Endothelial cell of umbilical vein (primary cell): ENCODE results near the gene SCN3B. TPM values are rescaled to one million over a fixed set of nuclear protein-coding genes. Genes with fewer than 3 reads are reported as not detected.

Experiments used
- BruUV-seq: library from RNA; stranded (reverse); fragments of 400-500 nt; replicated peaks from 2 replicates; lab custom pipeline; 2021; lab: Mats Ljungman, UMichigan
- CTCF ChIA-PET: fragments of 300-600, 350-600 bp; sonication (Branson Sonifier 250); formaldehyde crosslinking; loops from one replicate; lab custom pipeline; 2021; ENCODE audit warnings: antibody characterized with exemption, inconsistent platforms; lab: Charles Lee
- POLR2A ChIA-PET: fragments of 300-600, 350-600 bp; sonication (Branson Sonifier 250); formaldehyde crosslinking; loops from one replicate; lab custom pipeline; 2021; ENCODE audit warnings: antibody characterized with exemption, inconsistent platforms; lab: Charles Lee
- DNase-seq: peaks from one replicate; pipeline ENCODE4 v3.0.0-alpha.2; 2011; ENCODE audit warnings: low read depth, low spot score
- FAIRE-seq: peaks from 2 replicates; lab custom pipeline; 2011; peaks lifted over from hg19 to GRCh38; lab: Jason Lieb, UNC
- H2AFZ ChIP-seq: 2 replicates; pipeline ENCODE4 v1.6.0; 2012; ENCODE audit warnings: low read depth, low read length, control low read depth, inconsistent platforms
- H3K27ac ChIP-seq: 2 replicates; pipeline ENCODE4 v1.5.1; 2011; ENCODE audit warnings: low read depth, mild to moderate bottlenecking, control low read depth, low read length, moderate library complexity; ENCODE audit not compliant: insufficient read depth
- H3K27me3 ChIP-seq, 2 experiments: 2 replicates each; pipeline versions ENCODE4 v1.6.0 to v1.6.1; 2011; ENCODE audit warnings: low read length in 2 of 2, mixed read lengths in 1 of 2; ENCODE audit not compliant: control insufficient read depth in 2 of 2, insufficient read depth in 2 of 2
- H3K36me3 ChIP-seq, 2 experiments: 2 replicates in 1 of 2; 3 replicates in 1 of 2; pipeline ENCODE4 v1.5.1; 2011; ENCODE audit warnings: low read length in 2 of 2, mild to moderate bottlenecking in 1 of 2, moderate library complexity in 1 of 2; ENCODE audit not compliant: control insufficient read depth in 2 of 2, insufficient read depth in 2 of 2; ENCODE audit errors: extremely low read depth in 1 of 2
- H3K4me1 ChIP-seq: 3 replicates; pipeline ENCODE4 v1.5.1; 2011; ENCODE audit warnings: mild to moderate bottlenecking, low read length; ENCODE audit not compliant: control insufficient read depth, insufficient read depth; ENCODE audit errors: extremely low read depth
- H3K4me2 ChIP-seq: 2 replicates; pipeline ENCODE4 v1.6.1; 2011; ENCODE audit warnings: low read length, control low read depth, mixed read lengths; ENCODE audit not compliant: insufficient read depth
- H3K4me3 ChIP-seq, 3 experiments: fragments of 200-600 bp in 1 of 3; sonication (generic), shearing (Covaris generic) in 1 of 3; replicated peaks in 1 of 3; 2 replicates each; pipeline ENCODE4 v1.5.1; 2011 to 2016; ENCODE audit warnings: control low read depth in 3 of 3, low read length in 3 of 3, mild to moderate bottlenecking in 2 of 3, inconsistent platforms in 1 of 3, low read depth in 1 of 3, moderate library complexity in 1 of 3; ENCODE audit not compliant: insufficient read depth in 1 of 3
- H3K79me2 ChIP-seq: 2 replicates; pipeline ENCODE4 v1.6.0; 2012; ENCODE audit warnings: low read length, inconsistent platforms; ENCODE audit not compliant: control insufficient read depth, insufficient read depth
- H3K9ac ChIP-seq: replicated peaks from 2 replicates; pipeline ENCODE3; 2011; ENCODE audit warnings: low read length, control low read depth; ENCODE audit not compliant: insufficient read depth; ENCODE audit errors: extremely low read depth
- H3K9me1 ChIP-seq: replicated peaks from 3 replicates; pipeline ENCODE4 v1.6.0; 2011; ENCODE audit warnings: mild to moderate bottlenecking, low read length; ENCODE audit not compliant: control insufficient read depth, insufficient read depth; ENCODE audit errors: extremely low read depth
- H3K9me3 ChIP-seq: replicated peaks from 2 replicates; pipeline ENCODE4 v1.5.1; 2012; ENCODE audit warnings: low read length, inconsistent platforms; ENCODE audit not compliant: control insufficient read depth, insufficient read depth
- H4K20me1 ChIP-seq: replicated peaks from 2 replicates; pipeline ENCODE3; 2011; ENCODE audit warnings: mild to moderate bottlenecking, low read length; ENCODE audit not compliant: control insufficient read depth, insufficient read depth; ENCODE audit errors: extremely low read depth
- CTCF ChIP-seq, 2 donors: IDR thresholded peaks; 1 replicate in 1 of 2; 2 replicates in 1 of 2; pipeline ENCODE4 v1.5.1; 2011; ENCODE audit warnings: low read length in 2 of 2, mild to moderate bottlenecking in 2 of 2, moderate library complexity in 2 of 2, control low read depth in 1 of 2, inconsistent platforms in 1 of 2, low read depth in 1 of 2; ENCODE audit not compliant: insufficient read depth in 1 of 2; ENCODE audit errors: extremely low read depth in 1 of 2
- EZH2 ChIP-seq: IDR thresholded peaks from 2 replicates; pipeline ENCODE4 v1.6.1; 2012; ENCODE audit warnings: borderline replicate concordance, low read depth, mild to moderate bottlenecking, moderate library complexity, low read length, inconsistent platforms; ENCODE audit not compliant: severe bottlenecking
- FOS ChIP-seq: IDR thresholded peaks from 2 replicates; pipeline ENCODE4 v1.6.1; 2011; ENCODE audit warnings: mild to moderate bottlenecking, low read length, moderate library complexity, borderline replicate concordance; ENCODE audit not compliant: insufficient read depth
- GATA2 ChIP-seq: IDR thresholded peaks from 2 replicates; pipeline ENCODE4 v1.7.0; 2011; ENCODE audit warnings: low read depth, mild to moderate bottlenecking, moderate library complexity, mixed read lengths, low read length; ENCODE audit not compliant: insufficient read length, insufficient read depth
- JUN ChIP-seq: IDR thresholded peaks from 2 replicates; pipeline ENCODE4 v1.6.1; 2011; ENCODE audit warnings: borderline replicate concordance, low read depth; ENCODE audit not compliant: insufficient read length, insufficient read depth
- MYC ChIP-seq: IDR thresholded peaks from one replicate; pipeline ENCODE4 v1.6.1; 2011; ENCODE audit warnings: mild to moderate bottlenecking, low read depth, low read length
- POLR2A ChIP-seq: IDR thresholded peaks from 2 replicates; pipeline ENCODE4 v1.6.1; 2012; ENCODE audit warnings: low read depth, mild to moderate bottlenecking, control low read depth, low read length
- POLR2AphosphoS5 ChIP-seq: IDR thresholded peaks from 2 replicates; pipeline ENCODE4 v1.6.1; 2012; ENCODE audit warnings: low read depth, mild to moderate bottlenecking, control low read depth, low read length, moderate library complexity; ENCODE audit not compliant: insufficient read depth
- dilution Hi-C: fragments of 300-500 bp; cut with MboI; formaldehyde crosslinking; loops from one replicate; pipeline ENCODE4 v1.15.0; 2019; ENCODE audit warnings: low sequenced_read_pairs; ENCODE audit not compliant: extremely low pct_ligation_motif_present
- intact Hi-C: fragments of 100-400 bp; cut with micrococcal nuclease; formaldehyde crosslinking; loops from one replicate; pipeline ENCODE4 v1.10.0; 2022
- polyA plus RNA-seq, 4 experiments: library from polyadenylated mRNA; depleted of rRNA in 3 of 4; stranded (reverse) in 3 of 4; unstranded in 1 of 4; fragments of >200 nt; gene quantifications; 2 replicates each; pipeline versions ENCODE4 v1.2.1 to v1.2.3, GENCODE V29; 2011 to 2012; ENCODE audit warnings: missing spikeins in 1 of 4
- total RNA-seq: library from RNA; stranded (reverse); gene quantifications from 2 replicates; pipeline ENCODE4 v1.2.3, GENCODE V29; 2021
- TF ChIP-seq, protein P1 (sequence below): IDR thresholded peaks from 2 replicates; pipeline ENCODE4 v1.6.1; 2011; ENCODE audit not compliant: insufficient read depth, insufficient read length

Gene SCN3B
- total and polyA plus RNA-seq, 2 donors (not counting 3 experiments of a cell fraction or from before 2014, with no cell fraction given) = 0.72 to 1.4 TPM

- ChIA-PET CTCF (interaction anchor here (0.8 to 2.2 kb wide), 9 partner anchors 9 to 135 kb away, joined by 3 to 14 read pairs (median 3); no protein-coding TSS in a partner anchor), POLR2A (no interaction called here)
- TF ChIP-seq CTCF (IDR thresholded peaks at IDR 0.05; ENCODE audit: extremely low read depth in 1 of 2, insufficient read depth in 1 of 2, low read depth in 1 of 2, low read length in 2 of 2) (no peak), MYC (no peak), JUN (no peak), GATA2 (no peak), FOS (no peak), POLR2AphosphoS5 (no peak), EZH2 (no peak), POLR2A (no peak)
- TF ChIP-seq, protein P1, sequence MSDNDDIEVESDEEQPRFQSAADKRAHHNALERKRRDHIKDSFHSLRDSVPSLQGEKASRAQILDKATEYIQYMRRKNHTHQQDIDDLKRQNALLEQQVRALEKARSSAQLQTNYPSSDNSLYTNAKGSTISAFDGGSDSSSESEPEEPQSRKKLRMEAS = no peak
- peak; percentile 7 for DNase-seq
- H3K9me1 ChIP-seq = no peaks in the 10 kb centered on the region
- no peak overlapping the region for H2AFZ ChIP-seq
- H3K4me1 ChIP-seq = peaks cover 15% of the 10 kb centered on the region
- no peaks in the 10 kb centered on the region for H3K9me3 ChIP-seq
- no peaks in the 10 kb centered on the region for H3K36me3 ChIP-seq
- no peak overlapping the region for H3K27ac ChIP-seq
- H3K4me3 ChIP-seq = no peak overlapping the region
- no peak for FAIRE-seq
- H3K79me2 ChIP-seq = no peaks in the 10 kb centered on the region
- dilution Hi-C loops (no loop called here), intact Hi-C loops (no loop called here)
- H3K9ac ChIP-seq = no peak overlapping the region
- H3K27me3 ChIP-seq = no peaks in the 10 kb centered on the region
- BruUV-seq = no TSS peak
- no peaks in the 10 kb centered on the region for H4K20me1 ChIP-seq
- H3K4me2 ChIP-seq = no peak overlapping the region
These were observed 69.2 kb downstream of the SCN3B start for GRCh38 chr11:123585206-123585605.
